ENCODE data around the gene RHCE.
"Not testable (repeated sequence)": the region's sequence is repeated elsewhere in the genome, so short reads cannot be mapped to it uniquely, and the experiment has no call there.

GRCh38 chr1:25369691-25370271 is 50.8 kb downstream of the RHCE start:
- TF ChIP-seq CTCF (IDR thresholded peaks at IDR 0.05; ENCODE audit: low read depth, low read length, missing input control); JUND (IDR thresholded peaks at IDR 0.05); REST (IDR thresholded peaks at IDR 0.05); GABPA (IDR thresholded peaks at IDR 0.05 in 1 of 2, conservative IDR thresholded peaks at IDR 0.05 in 1 of 2); ZBTB33 (IDR thresholded peaks at IDR 0.05); ATF3 (IDR thresholded peaks at IDR 0.05): not testable (repeated sequence)

All from liver (tissue), 3 donors.